HG02798 (cell line): Measurements from ENCODE around the gene ARHGAP30.
A peak's percentile ranks its signal among the peaks of the same experiment; 100 is the strongest.
"Not testable (repeated sequence)": the region's sequence is repeated elsewhere in the genome, so short reads cannot be mapped to it uniquely, and the experiment has no call there.

Experiments used
- ATAC-seq: cut with Tn5 transposase; IDR thresholded peaks from one replicate; pipeline ENCODE4 v1.9.1; 2021; ENCODE audit warnings: mild to moderate bottlenecking; ENCODE audit not compliant: unreplicated experiment, poor library complexity

Gene ARHGAP30

DNA sequence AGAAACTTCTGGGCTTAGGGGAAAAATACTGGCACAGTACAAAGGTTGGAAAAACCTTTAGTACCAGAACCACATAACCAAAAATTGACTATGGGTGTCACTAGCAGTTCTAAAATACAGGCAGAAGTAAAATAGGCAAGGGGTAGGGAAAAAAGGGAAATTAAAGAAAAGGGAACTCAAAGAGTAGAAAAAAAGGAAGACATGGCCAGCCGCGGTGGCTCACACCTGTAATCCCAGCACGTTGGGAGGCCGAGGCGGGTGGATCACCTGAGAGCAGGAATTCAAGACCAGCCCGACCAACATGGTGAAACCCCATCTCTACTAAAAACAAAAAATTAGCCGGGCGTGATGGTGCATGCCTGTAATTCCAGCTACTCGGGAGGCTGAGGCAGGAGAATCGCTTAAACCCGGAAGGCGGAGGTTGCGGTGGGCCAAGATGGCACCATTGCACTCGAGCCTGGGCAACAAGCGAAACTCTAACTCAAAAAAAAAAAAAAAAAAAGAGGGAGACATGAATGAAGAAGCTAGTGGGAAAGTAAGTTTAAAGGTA lies 50.5 kb downstream of the ARHGAP30 start:
- not testable (repeated sequence) for ATAC-seq

- no peak for ATAC-seq
These were observed 51.1 kb downstream of the ARHGAP30 start for GRCh38 chr1:161018631-161018930.

GRCh38 chr1:161017756-161018630 lies 51.7 kb downstream of the ARHGAP30 start:
- no peak for ATAC-seq

DNA sequence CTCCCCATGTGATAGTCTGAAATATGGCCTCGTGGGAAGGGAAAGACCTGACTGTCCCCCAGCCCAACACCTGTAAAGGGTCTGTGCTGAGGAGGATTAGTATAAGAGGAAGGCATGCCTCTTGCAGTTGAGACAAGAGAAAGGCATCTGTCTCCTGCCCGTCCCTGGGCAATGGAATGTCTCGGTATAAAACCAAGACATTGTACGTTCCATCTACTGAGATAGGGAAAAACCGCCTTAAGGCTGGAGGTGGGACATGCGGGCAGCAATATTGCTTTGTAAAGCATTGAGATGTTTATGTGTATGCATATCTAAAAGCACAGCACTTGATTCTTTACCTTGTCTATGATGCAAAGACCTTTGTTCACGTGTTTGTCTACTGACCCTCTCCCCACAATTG lies 52.5 kb downstream of the ARHGAP30 start:
- not testable (repeated sequence) for ATAC-seq

DNA sequence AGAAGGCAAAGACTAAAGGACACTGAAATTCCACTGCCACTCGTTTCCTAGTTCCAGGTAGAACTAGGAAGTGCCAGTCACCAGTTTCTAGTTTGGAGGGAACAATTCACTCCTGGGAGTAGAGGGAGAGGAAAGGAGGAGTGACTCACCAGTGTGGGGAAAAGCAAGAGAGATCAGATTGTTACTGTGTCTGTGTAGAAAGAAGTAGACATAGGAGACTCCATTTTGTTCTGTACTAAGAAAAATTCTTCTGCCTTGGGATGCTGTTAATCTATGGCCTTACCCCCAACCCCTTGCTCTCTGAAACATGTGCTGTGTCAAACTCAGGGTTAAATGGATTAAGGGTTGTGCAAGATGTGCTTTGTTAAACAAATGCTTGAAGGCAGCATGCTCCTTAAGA lies 53.0 kb downstream of the ARHGAP30 start:
- ATAC-seq = not testable (repeated sequence)

DNA sequence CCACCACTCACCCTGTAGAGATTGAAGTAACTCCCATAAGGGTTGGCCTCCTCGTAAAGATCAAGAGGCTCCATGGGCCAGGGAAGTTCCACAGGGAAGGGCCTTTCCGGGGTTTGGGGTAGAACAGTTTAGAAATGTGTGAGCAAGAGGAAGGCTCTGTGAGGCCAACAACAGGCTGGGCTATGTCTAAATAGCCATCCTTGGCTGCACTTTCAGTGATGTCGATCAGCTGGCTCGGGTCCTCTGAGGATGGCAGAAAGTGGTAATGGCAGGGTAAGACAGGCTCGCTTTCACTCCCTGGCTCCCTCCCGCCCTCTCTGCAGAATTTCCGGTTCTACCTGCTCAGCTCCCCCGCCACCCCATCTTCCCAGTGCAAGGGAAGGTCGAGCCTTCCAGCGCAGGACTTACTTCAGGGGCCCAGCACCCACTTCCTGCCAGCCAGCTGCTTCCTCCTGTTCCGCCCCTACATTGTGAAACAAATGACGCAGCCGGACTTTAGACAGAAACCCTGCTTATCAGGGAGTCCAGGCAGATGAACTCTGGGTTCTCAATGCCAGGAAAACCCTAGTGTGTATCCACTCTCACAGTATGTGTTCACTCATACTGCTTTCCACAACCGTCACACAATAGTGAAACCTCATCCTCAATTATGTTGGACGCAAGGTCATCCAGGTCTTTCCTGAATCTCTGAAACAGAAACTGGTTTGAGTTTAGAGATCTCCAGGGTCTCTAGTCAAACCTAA lies 56.0 kb downstream of the ARHGAP30 start:
- peak; percentile 91 for ATAC-seq

DNA sequence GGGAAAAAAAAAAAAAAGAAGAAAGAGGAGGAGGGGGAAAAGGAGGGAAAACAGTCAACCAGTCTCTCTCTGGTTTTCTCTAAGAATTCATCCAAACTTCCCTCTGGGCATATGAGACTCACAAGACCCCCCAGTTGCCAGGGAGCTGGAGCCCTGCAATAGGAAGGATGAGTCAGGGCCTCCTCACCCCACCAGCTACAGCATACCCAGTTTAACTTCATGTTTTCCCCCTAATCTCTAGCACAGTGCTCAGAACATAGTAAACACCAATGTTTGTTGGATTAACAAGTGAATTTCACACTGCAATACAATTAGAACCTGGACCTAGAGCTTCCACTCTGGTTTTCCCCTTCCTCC lies 56.6 kb downstream of the ARHGAP30 start:
- ATAC-seq = no peak

DNA sequence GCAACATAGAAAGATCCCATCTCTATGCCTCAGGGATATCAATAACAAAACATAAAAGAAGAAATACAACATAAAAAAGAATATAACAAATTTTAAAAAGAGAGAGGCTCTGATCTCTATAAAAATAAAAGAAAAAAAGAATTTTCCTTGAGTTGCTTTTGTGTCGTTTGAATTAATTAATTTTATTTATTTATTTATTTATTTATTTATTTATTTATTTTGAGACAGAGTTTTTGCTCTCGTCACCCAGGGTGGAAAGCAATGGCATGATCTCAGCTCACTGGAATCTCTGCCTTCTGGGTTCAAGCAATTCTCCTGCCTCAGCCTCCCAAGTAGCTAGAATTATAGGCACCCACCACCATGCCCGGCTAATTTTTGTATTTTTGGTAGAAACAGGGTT lies 57.3 kb downstream of the ARHGAP30 start:
- no peak for ATAC-seq

DNA sequence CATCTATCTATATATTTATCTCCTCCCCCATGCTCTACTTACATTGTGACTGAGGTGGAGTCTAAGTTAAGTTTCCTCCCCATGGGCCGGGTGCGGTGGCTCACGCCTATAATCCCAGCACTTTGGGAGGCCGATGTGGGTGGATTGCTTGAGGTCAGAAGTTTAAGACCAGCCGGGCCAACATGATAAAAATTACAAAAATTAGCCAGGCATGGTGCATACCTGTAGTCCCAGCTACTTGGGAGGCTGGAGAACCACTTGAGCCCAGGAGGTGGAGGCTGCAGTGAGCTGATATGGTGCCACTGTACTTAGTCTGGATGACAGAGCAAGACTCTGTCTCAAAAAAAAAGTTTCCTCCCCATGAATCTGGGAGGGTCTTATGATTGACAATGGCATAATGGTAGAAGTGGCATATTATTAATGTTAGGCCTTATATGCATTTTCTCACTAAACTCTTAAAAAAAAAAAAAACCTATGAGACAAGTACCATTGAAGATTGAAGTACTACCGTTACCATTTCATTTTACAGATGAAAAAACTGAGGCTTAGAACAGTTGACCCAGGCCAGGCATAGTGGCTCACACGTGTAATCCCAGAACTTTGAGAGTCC lies 60.0 kb downstream of the ARHGAP30 start:
- no peak for ATAC-seq

- no peak for ATAC-seq
These were observed 60.7 kb downstream of the ARHGAP30 start for GRCh38 chr1:161008869-161009510.

DNA sequence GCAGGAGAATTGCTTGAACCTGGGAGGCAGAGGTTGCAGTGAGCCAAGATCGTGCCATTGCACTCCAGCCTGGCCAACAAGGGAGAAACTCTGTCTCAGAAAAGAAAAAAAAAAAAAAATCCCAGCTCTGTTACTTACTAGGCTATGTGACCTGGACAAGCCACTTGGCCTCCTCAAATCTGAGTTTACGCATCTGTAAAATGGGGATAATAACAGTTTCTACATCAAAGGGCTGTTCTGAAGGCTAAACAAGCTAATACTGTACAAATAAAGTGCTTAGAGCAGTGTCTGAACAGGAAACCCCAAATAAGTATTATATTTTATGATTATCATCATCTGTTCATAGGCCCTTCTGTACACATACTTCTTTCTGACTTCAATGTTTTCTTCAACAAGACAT lies 62.3 kb downstream of the ARHGAP30 start:
- no peak for ATAC-seq

DNA sequence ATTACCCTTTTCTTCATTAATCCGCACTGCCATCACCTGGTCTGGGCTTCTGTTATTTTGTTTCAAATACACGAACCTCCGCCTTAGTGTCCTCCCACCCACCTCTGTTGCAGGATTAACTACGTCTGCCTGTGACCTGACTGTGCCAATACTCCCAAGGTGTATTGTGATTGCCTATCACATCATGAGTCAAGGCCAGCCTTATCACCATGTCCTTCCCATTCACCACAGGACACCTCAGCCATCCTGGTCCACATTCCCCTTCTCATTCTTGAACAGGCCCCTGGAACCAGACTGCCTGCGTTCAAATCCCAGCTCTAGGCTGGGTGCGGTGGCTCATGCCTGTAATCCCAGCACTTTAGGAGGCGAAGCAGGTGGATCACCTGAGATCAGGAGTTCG lies 63.1 kb downstream of the ARHGAP30 start:
- no peak for ATAC-seq

DNA sequence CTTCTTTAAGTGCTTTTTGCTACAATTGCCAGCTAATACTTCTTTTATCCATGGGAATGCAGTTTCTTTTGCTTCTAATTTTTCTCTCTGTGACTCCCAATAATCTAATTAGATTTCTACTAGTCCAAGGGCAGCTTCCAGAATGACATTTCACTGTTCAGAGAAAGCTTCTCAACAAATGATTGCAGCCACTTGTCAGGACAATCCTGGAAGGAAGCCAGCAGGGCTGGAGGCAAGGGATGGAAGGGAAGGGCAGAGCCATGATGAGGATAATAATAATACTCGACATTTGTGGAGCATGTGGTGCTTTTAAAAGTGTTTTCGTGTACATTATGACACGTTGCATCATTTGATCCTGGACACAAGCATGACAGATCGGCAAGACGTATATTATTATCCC lies 68.2 kb downstream of the ARHGAP30 start:
- no peak for ATAC-seq

GRCh38 chr1:161000736-161001480 lies 68.8 kb downstream of the ARHGAP30 start:
- ATAC-seq = no peak

GRCh38 chr1:160999376-160999775 lies 70.3 kb downstream of the ARHGAP30 start:
- ATAC-seq = no peak

- ATAC-seq = peak; percentile 38
These were observed 72.2 kb downstream of the ARHGAP30 start for GRCh38 chr1:160997323-160998038.
